HL-60 (cell line): ENCODE data around the gene MTM1.
A peak's percentile ranks its signal among the peaks of the same experiment; 100 is the strongest.

Source experiments
- GABPA ChIP-seq: IDR thresholded peaks from 2 replicates; pipeline ENCODE4 v1.6.1; 2012; ENCODE audit warnings: low read depth
- POLR2AphosphoS5 ChIP-seq: IDR thresholded peaks from 2 replicates; pipeline ENCODE4 v1.6.1; 2012; ENCODE audit warnings: low read depth
- SPI1 ChIP-seq: IDR thresholded peaks from 2 replicates; pipeline ENCODE4 v1.6.1; 2012; ENCODE audit warnings: low read depth, mild to moderate bottlenecking, borderline replicate concordance
- TF ChIP-seq, protein P1 (sequence below): IDR thresholded peaks from one replicate; pipeline ENCODE4 v1.5.1; 2011; ENCODE audit warnings: low read length, control low read depth, inconsistent platforms; ENCODE audit not compliant: insufficient read depth
- TF ChIP-seq, protein P2 (sequence below): IDR thresholded peaks from 2 replicates; pipeline ENCODE4 v1.6.1; 2012; ENCODE audit warnings: low read depth; ENCODE audit not compliant: insufficient replicate concordance

GRCh38 chrX:150683536-150684146 is 115.2 kb downstream of the MTM1 start:
- TF ChIP-seq, protein P1, sequence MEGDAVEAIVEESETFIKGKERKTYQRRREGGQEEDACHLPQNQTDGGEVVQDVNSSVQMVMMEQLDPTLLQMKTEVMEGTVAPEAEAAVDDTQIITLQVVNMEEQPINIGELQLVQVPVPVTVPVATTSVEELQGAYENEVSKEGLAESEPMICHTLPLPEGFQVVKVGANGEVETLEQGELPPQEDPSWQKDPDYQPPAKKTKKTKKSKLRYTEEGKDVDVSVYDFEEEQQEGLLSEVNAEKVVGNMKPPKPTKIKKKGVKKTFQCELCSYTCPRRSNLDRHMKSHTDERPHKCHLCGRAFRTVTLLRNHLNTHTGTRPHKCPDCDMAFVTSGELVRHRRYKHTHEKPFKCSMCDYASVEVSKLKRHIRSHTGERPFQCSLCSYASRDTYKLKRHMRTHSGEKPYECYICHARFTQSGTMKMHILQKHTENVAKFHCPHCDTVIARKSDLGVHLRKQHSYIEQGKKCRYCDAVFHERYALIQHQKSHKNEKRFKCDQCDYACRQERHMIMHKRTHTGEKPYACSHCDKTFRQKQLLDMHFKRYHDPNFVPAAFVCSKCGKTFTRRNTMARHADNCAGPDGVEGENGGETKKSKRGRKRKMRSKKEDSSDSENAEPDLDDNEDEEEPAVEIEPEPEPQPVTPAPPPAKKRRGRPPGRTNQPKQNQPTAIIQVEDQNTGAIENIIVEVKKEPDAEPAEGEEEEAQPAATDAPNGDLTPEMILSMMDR = peak; percentile 54
- TF ChIP-seq POLR2AphosphoS5 (no peak), GABPA (no peak), SPI1 (no peak)
- TF ChIP-seq, protein P2, sequence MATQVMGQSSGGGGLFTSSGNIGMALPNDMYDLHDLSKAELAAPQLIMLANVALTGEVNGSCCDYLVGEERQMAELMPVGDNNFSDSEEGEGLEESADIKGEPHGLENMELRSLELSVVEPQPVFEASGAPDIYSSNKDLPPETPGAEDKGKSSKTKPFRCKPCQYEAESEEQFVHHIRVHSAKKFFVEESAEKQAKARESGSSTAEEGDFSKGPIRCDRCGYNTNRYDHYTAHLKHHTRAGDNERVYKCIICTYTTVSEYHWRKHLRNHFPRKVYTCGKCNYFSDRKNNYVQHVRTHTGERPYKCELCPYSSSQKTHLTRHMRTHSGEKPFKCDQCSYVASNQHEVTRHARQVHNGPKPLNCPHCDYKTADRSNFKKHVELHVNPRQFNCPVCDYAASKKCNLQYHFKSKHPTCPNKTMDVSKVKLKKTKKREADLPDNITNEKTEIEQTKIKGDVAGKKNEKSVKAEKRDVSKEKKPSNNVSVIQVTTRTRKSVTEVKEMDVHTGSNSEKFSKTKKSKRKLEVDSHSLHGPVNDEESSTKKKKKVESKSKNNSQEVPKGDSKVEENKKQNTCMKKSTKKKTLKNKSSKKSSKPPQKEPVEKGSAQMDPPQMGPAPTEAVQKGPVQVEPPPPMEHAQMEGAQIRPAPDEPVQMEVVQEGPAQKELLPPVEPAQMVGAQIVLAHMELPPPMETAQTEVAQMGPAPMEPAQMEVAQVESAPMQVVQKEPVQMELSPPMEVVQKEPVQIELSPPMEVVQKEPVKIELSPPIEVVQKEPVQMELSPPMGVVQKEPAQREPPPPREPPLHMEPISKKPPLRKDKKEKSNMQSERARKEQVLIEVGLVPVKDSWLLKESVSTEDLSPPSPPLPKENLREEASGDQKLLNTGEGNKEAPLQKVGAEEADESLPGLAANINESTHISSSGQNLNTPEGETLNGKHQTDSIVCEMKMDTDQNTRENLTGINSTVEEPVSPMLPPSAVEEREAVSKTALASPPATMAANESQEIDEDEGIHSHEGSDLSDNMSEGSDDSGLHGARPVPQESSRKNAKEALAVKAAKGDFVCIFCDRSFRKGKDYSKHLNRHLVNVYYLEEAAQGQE = no peak
